DMS114 treated with DMSO at 0.1 percent for 48 hours (cell line): ENCODE results near the gene ABHD16A.
"Not testable (repeated sequence)": the region's sequence is repeated elsewhere in the genome, so short reads cannot be mapped to it uniquely, and the experiment has no call there.

Source experiments
- DNase-seq: peaks from one replicate; lab custom pipeline; 2025; ENCODE audit not compliant: unreplicated experiment; lab: John Stamatoyannopoulos, UW

The ABHD16A gene

DNA sequence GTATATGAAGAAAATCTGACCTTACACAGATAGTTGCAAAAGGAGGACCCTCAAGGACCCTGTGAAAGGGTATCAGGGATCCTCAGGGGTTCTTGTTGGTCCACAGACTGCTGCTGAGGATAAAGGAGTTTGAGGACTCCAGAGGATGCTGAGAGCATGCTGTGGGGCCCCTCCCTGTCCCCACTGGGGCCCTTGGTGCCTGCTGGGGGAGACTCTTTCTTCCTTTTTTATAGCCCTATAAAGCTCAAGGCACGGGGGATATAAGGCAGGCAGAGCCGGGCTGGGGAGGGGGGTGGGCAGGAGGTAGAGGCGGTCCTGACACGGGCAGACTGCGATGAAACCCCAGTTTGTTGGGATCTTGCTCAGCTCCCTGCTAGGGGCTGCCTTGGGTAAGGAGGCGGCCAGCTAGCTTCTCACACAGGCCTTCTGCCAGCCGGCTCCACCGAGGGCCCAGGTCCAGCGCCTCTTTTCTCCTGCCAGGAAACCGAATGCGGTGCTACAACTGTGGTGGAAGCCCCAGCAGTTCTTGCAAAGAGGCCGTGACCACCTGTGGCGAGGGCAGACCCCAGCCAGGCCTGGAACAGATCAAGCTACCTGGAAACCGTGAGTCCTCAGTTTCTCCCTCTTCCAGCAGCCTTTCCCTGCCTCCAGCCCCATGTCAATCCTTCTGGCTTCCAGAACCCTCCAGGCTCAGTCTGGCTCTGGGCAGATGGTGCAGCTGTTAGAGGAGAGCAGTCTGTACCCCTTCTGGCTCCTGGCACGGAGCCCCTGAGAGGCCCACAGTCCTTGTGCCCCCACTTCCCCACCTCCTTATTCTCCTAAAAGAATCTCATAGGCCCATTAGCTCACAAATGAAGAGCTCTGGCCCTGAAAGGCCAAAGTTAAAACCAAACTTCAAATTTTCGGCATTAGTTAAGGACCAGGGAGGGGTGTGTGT lies 12.2 kb upstream of the ABHD16A start, which contains the start of gene LY6G6D:
LY6G6D (plus strand) TSS at position 327 of the 937 bp plus-strand sequence; CDS start at position 335, 8 bp downstream.
- DNase-seq, result no peak

DNA sequence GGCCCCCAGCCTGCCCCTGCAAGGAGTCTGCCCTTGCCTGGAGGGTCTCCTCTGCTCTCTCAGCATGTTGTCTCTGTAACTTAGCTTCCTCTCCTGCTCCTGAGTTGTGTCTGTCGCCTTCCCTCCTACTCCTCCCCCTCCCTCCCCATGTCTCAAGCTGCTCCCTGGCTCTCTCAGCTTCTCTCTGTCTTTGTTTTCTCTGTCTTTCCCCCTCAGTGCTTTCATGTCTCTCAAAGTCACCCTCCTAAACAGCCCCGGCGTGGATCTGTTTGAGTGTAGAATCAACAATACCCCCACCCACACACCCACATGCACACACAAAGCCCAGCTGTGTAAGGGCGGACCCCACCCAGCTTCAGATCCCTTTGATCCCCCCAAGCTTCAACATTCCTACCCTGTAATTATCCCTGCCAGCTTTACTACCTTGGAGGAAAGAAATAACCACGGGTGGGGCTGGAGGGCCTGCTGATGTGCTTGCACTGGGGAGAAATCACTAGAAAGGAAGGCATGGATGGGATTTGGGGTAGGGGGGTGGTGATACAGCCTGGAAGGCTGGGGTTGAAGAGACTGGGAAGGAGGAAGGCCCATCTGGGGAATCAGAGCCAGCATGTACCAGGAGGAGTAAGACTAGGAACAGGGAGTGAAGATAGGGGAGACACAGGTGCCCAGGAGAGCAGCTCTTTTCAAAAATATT lies 11.0 kb upstream of the ABHD16A start:
- no peak for DNase-seq

DNA sequence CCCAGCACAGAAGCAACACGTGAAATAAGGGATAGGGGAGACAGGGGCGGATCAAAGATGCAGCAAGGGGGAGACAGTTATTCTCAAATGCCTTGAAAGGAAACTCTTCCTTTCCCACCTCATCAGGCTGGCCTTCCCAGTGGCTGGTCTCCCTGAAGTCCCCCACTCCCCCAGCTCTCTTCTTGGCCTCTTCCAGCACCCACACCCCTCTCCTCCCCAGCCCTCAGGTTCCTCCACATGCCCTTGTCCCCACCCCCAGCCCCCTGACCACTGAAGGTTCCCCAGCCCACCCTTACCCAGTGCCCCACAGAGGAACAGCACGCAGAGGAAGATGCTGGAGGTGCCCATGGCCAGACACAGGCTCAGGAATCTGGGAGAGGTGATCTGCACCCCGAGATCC lies 10.3 kb upstream of the ABHD16A start:
- DNase-seq, result no peak

DNA sequence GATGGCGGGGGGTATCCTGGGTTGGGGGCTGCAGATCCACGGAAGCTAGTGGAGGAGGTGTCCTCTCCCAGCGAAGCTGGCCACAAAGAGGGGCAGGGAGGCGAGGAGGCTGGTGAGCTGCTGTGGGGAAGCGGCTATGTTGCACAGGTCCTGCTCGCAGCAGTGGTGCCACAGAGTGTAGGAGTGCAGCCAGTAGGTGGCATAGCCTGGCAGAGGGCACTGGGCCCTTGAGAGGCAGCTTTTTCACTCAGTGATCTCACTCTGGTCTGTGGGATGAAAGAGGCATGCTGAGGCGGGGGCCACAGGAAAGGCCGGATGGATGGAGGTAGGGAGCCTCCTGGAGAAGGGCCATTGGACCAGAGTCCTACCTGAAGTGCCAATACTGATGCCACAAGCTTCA lies 9.2 kb upstream of the ABHD16A start:
- DNase-seq, result no peak

DNA sequence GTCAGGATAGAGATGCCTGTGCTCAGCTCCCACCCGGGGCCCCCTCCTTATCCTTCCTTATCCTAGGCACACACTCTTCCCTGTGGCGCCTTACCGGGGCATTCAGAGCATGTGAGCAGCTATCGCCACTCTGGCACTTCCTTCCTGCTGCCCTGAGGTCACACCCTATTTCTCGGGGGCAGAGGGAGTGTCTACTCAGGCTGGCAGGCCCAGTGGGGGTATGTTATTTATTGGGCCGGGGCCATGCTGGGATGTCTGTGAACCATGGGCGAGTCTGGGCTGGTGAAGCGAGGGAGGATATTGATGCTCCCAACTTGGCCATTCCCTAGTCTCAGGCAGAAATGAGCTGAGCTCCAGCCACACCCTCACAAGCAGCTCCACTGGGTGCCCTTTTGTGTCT lies 8.1 kb upstream of the ABHD16A start:
- no peak for DNase-seq

DNA sequence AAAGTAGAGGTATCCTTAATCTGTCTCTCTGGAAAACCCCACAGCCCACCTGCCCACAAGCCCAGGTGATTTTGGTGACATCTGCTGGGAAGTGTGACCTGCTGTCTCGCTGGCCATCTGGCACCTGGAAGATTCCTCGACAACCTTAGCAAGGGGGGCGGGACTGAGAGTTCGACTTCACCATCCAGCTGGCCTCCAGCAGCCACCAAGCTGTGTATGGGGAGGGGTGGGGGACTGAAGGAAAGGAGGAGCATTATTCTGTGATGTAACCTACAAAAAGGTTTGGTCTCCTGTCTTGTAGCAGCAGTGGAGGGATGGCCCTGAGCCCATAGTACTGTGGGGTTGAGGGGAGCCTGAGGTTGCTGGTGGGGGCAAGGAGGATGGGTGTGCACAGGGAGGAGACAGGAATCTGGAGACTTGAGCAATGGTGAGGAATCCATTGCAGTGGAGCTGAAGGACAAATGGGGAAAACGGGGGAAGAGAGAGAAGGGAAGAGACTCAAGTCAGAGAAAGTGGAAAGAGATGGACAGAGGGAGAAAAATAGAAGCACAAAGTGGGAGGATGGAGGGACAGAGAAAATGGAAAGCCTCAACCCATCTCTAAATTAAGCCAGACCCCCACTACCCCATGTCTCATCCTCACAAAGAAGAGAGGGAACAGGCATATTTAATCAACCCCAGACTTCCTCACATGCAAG lies 7.5 kb upstream of the ABHD16A start:
- DNase-seq, result no peak

DNA sequence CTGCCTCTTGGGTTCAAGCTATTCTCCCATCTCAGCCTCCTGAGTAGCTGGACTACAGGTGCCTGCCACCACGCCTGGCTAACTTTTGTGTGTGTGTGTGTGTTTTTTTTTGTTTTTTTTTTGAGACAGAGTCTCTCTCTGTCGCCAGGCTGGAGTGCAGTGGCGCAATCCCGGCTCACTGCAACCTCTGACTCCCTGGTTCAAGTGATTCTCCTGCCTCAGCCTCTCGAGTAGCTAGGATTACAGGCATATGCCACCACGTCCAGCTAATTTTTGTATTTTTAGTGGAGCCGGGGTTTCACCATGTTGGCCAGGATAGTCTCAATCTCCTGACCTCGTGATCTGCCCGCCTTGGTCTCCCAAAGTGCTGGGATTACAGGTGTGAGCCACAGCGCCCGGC lies 6.0 kb upstream of the ABHD16A start:
- not testable (repeated sequence) for DNase-seq

DNA sequence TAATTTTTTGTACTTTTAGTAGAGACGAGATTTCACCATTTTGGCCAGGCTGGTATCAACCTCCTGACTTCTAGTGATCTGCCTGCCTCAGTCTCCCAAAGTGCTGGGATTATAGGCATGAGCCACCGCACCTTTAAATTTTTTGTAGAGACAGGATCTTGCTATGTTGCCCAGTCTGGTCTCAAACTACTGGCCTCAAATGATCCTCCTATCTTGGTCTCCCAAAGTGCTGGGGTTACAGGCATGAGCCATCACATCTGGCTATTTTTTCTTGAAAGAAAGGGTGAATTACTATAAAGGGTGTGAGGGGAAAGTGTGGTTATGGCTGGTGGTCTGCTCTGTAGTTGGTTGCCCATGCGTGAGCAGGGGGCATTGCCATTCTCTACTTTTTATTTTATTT lies 5.1 kb upstream of the ABHD16A start:
- DNase-seq, result no peak

DNA sequence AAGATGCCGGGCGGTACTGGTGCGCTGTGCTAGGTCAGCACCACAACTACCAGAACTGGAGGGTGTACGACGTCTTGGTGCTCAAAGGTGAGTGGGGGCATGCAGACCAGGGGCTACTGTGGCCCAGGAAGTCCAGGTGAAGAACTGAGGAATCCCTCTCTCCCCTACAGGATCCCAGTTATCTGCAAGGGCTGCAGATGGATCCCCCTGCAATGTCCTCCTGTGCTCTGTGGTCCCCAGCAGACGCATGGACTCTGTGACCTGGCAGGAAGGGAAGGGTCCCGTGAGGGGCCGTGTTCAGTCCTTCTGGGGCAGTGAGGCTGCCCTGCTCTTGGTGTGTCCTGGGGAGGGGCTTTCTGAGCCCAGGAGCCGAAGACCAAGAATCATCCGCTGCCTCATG lies 4.6 kb upstream of the ABHD16A start:
- DNase-seq, result no peak

DNA sequence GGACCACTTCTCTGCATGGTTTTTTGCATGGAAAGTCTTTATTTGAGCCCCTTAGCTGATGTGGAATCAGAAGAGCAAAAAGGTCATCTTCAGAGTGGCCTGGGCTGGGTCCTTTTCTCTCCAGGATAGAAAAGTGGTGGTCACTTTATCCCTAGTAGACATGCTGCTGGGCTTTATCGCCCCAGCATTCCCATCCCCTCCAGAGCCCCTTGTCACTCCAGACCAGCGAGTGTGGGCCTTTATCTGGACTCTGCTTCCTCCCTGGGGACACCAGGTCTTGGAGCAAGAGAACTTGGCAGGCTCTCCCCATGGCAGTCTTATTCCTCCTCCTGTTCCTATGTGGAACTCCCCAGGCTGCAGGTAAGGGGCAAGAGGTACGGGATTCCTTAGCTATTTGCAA lies 3.5 kb upstream of the ABHD16A start, which contains the start of gene LY6G6F:
LY6G6F (plus strand) TSS at position 268 of the 400 bp plus-strand sequence; CDS start at position 309, 41 bp downstream.
- no peak for DNase-seq

DNA sequence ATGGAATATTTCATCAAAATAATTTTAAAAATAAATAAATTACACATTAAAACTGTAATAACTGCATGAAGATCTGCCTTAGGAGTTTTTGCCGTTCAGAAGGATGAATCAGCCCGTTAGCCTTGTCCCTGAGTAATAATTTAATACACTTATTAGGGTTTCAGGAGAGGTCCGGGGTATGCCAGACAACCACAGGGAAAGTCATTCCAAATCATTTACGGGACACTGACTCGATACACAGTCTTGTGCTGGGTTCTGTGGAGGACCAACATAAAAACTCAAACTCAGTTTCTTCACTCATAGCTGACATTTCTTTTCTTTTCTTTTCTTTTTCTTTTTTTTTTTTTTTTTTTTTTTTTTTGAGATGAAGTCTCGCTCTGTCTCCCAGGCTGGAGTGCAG lies 2.8 kb upstream of the ABHD16A start:
- DNase-seq, result no peak

DNA sequence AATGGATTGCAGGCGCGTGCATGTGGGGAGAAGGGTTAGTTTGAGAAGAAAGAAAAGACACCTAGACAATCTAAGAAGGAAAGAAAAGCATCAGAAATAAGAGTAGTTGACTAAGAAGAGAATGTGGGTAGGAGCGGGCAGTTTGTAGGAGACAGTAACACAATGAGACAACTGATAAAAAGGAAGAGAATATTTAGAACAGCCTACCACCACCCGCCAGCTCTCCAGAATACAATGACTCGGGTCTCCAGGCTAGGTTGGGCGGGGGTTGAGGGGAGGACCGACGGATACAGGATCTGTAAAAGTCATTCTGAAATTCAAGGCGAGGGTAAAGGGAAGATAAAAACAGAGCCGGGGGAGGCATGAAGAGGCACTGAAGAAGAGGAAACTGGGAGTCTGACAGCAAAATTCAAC lies 712 bp downstream of the ABHD16A start:
- DNase-seq, result no peak

DNA sequence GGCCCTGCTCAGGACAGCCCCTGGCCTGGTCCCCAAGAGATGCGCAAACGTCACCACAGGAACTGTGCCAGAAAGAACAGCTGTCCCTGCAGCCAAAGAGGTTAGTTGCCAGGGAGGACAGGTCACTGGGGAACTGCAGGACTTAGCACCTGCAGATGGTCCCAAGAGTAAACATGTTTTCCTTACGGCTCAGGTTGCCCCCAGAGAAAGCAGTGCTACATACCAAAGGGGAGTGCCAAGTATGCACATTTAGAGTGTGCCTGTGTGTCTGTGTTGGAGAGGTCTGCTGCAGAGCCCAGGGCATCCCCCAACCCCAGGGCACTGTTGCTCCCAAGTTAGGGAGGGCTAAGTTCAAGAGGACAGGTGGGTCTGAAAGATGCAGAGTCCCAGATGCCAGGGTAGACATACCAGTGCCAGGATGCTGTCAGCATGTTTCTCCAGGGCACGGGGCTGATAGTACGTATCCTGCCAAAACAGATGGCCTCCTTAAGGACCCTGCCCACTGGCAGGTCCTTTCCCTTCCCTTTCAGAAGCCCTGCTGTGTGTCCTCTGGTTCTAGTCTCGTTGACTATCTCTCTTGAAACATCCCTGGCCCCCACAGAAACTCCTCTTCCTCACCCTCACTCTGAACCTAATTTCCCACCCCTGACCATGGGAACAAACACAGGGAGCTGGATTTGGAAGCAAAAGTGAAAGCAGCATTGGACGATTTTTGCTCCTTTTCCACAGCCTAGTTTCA lies 1.3 kb downstream of the ABHD16A start:
- no peak for DNase-seq

DNA sequence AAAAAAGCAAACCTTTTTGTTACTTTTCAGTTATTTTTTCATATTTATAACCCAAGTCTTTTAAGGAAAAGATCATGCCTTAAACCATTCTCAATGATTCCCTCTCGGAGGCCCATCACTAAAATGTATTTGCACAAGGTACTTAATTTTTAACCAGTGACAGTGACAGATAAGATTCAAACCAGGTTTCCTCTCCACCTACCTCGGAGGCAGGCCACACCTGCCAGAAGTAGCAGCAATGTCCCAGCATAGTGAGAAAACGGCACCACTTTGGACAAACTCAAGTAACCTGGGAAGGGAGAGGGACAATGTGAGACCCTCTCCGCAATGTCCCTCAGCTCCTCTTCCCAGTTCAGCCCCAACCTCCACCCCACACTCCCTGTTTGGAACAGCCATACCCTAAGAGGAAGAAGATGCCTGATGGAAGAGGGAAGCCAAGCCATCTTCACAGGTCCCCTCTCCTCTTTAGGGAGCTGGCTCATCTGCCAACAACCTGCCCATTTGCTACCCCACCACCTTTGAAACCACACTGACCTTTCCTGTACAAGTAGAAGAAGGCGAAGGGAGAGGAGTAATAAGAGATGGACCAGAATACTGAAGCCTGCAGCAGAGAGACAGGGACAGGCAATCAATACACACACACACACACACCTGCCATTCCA lies 2.3 kb downstream of the ABHD16A start:
- DNase-seq, result no peak

DNA sequence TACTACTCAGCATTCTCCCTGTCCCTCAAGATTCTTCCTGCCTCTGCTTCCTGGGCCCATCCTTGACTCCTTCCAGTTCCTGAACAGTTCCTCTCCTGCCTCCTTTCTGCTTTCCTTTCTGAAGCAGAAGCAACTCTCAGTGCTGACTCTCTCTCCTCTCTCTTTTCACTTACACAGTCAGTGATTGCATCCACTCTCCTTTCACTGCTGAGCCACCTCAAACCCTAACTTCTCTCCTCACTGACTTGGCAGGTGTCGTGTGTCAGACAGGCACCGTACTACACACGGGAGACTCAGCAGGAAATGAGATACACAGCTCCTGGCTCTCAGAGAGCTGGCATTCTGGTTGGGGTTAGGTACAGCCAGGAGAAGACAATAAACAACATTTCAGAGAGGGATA lies 5.6 kb downstream of the ABHD16A start:
- DNase-seq, result no peak

DNA sequence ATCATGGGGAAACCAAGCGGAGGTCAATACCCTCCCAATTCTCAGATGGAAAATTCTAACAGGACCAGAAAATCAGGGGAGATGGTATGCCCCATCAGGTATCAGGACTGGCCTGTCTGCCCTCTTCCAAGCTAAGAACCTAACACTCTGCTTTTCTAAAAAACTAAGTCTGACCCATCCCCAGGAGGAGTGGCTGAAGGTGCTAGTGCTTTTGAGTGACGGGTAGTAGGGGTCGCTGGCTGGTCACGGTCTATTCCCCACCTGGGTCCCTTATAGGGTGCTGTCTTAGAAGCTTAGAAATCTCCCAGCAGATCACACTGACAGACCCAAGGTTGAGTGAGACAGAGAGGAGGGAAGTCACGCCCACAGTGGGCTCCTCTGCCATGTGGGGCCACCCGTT lies 9.6 kb downstream of the ABHD16A start:
- DNase-seq, result no peak

DNA sequence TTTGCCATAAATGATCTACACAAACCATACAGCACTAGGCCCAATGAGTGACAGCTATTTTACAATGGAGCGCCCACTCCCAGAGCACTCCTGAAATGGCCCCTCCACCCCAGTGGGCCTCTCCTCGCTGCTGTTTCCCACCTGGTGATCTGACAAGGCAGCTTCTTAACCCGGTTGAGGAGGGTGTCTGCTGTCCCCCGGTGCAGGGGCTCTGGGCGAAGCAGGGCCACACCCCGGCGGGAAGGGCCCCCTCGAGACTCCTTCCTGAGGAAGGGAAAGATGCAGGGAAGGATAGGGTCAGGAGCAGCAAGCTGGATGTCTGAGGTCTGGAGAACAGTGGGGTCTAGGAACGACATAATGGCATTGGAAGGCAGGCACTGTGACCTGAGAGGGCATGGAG lies 10.2 kb downstream of the ABHD16A start:
- no peak for DNase-seq

DNA sequence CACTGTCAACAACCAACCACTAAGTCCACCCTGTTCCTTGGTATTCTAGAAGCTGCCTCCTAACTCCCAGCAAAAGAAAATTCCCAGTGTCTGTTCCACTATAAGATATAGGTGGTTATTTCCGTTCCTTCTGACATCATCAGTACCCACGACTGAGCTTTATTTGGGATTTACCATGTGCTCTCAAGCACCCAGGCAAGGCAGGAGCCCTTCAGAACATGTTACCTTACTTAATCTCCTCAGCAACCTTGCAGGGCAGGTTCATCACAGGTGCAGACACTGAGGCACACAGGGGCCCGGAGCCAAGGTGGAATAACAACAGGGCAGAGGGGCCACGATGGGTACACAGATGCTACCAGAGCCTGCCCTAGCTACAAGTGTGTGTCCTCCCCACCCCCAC lies 10.8 kb downstream of the ABHD16A start:
- DNase-seq, result no peak

DNA sequence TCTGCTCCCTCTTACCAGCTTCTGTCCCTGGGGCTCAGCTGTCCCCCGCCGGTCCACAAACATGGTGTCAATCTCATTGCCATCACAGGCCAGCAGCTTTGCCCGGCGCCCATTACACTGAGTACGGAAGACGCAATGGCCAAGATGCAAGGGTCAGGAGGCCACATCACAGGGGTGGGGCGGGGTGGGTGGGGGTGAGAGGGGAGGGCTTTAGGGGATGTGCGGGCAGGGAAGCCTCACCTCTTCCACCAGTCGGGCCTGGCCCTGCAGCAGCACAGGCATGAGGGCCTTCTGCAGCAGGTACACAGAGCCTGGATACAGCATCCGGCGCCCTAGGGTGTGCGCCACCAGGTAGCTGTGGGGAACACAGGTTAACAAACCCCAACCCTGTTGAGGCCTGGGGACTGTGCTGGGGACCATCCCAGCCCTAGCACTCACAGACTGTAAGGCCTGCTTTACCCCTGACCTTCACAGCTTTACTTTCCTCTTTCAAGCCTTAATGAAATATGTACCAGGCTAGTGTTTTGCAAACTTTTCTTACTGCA lies 11.5 kb downstream of the ABHD16A start:
- DNase-seq, result no peak

DNA sequence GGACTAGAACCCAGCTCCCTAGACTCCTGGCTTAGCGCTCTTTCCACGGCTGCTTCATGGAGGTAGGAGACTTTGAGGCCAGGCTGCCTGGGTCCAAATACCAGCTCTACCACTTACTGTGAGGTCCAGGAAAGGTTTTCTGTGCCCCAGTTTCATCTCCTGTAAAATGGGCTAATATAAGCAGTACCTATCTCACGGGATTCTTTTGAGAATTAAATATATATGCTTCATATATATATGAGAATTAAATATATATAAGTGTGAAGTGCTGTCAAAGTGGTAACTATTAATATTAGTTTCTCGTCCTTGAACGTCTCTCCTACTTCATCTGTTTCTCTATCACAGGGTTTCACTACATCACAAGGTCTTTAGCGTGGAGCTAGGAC lies 12.1 kb downstream of the ABHD16A start:
- no peak for DNase-seq
